ENCODE measurements around the gene TPST1.
"Not testable (repeated sequence)": the region's sequence is repeated elsewhere in the genome, so short reads cannot be mapped to it uniquely, and the experiment has no call there.

Gene TPST1

DNA sequence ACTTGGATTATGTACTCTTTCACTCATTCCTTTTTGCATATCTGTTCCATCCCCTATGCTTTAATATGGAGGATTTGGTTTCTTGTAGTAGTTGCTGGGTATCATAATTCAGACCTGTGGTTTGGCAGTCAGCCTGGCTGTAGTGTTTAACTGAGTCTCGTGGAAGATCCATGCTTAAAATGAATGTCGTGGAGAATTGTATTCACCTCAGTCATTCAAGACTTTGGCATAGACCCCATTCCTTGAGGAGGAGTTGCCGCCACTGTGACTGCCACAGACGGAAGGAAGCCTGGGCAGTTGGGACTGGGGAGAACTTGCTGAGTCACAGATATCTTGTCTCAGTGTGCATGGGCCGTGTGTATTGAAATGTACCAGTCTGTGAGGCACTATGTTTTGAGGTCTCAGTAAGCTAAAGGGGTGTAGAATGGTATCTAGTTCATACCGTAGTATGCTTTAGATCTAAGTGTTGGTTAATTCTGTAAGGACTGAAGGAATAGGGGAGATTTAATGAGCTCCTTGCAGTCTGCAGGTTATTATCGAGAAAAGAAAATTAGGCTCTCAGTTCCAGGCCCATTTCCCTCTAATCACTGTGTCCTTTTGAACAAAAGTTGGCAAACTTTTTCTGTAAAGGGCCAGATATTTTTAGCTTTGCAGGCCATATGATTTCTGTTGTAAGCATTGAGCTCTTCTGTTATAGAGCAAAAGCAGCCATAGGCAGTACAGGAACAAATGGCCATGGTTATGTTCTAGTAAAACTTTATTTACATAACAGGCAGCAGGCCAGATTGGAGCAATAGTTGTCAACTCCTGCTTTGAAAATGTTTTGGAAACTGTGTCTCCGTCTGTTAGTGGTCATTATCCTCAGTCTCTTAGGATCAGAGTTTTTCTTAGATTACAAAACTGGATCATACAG is 76.8 kb downstream of the TPST1 start:
- DNase-seq (ENCODE audit: low read depth, low spot score) = peak; percentile 58

DNA sequence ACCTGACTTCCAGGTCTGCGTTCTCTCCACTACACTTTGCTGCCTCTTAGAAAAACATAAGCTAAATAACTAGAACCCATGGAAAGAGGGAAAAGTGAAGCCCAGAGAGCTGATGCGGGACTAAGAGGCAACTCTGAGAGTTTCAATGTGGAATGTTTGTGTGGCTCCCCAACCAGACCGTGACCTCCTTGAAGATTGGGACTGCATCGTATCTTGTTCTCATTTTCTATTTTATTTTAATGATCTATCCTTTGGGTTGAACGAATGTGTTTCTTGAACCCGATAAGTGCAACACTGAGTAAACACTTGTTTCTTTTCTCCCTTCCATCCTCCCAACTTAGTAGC is 77.4 kb downstream of the TPST1 start:
- no peak for DNase-seq (ENCODE audit: low read depth, low spot score)

DNA sequence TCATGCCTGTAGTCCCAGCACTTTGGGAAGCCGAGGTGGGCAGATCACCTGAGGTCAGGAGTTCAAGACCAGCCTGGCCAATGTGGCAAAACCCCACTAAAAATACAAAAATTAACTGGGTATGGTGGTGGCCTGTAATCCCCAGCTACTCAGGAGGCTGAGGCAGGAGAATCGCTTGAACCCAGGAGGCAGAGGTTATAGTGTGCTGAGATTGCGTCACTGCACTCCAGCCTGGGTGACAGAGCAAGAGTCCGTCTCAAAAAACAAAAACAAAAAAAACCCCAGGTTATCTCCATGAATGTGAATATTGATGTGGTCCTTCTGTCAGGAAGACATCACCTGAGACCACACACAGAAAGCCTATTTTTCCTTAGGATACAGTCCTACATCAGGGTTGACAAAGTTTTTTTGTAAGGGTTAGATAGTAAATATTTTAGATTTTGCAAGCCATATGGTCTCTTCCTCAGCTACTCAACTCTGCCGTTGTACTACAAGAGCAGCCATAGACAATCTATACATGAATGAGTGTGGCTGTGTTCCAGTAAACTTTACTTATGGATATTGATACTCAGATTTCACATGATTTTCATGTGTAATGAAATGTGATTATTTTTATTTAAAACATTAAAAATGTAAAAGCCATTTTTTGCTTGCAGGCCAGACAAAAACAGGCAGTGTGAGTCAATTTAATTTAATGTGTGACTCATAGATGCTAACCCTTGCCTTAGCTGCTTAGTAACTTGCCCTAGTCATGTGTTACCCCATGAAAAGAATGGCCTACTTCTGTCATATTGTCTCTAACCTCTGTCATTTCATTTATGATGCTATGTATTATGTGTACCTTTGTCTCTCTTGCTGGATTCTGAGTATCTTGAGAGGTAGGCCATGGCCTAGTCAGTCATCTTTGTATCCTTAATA is 78.1 kb downstream of the TPST1 start:
- DNase-seq (ENCODE audit: low read depth, low spot score) = peak; percentile 15

DNA sequence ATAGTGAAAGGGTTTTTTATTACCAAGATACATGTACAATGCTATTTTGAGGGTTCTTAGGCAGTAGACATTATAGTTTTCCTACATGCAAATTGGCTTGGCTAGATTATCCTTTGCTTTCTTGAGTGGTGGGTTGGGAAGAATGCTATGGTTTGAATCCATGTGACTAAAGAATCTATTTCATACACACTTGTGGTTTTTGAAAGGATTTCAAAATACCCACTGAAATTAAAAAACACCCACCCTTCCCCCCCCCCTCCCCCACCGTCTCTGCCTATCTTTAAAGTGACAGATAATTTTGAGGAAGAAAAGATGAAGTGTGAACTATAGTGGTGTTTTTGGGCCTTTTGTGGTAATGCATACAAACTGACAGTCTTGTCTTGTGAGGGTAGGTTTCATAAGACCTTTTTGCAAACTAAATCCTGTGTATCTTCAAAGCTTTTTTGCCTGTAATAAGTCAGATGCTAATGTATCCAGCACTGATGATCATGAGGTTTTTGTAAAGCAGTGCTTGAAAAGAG is 90.9 kb downstream of the TPST1 start:
- no peak for DNase-seq (ENCODE audit: low read depth, low spot score)

DNA sequence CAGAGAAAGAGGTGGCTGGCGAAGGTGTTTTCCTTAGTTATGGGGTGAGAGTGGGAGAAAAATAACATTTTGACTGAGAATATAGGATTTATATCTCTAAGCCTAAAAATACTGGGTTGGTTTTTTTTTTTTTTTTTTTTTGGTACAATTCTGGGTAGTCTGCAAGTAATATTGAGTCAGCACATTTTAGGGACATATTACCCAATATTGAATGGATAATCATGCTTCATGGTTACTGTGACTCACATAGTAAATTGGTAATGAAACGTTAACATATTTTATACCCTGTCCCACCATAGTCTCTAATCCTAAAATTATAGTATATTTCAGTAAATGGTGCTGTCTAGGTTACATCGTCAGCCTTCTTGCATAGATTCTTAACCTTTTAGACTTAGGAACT is 91.4 kb downstream of the TPST1 start:
- DNase-seq (ENCODE audit: low read depth, low spot score) = no peak

DNA sequence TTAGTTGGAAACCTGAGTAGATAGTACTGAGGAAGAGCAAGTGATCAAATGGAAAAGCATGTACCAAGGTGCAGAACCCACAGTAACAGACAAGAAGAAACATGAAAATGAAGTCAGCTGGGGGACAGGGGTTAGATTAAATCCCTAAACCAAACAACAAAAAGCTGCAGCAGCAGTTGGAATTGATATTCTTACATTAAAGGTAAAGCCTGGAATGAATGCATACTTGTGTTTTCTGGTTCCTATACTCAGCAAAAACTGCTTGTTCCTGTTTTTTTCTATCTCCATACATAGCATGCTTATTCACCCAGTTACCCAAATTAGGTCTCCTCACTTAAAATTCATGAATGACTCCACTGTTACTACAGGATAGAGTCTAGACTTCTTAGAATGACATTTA is 92.4 kb downstream of the TPST1 start:
- no peak for DNase-seq (ENCODE audit: low read depth, low spot score)

DNA sequence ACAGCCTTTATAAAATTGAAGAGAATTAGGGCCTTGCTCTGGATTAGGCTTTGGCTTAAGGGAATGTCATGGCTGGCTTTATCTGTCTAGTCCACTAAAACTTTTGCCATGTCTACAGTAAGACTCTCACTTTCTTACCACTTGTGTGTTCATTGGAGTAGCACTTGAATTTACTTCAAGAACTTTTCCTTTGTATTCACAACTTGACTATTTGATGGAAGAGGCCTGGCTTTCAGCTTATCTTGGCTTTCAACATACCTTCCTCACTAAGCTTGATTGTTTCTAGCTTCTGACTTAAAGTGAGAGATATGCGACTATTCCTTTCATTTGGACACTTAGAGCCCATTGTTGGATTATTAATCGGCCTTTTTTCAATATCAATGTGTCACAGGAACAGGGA is 96.1 kb downstream of the TPST1 start:
- no peak for DNase-seq (ENCODE audit: low read depth, low spot score)

DNA sequence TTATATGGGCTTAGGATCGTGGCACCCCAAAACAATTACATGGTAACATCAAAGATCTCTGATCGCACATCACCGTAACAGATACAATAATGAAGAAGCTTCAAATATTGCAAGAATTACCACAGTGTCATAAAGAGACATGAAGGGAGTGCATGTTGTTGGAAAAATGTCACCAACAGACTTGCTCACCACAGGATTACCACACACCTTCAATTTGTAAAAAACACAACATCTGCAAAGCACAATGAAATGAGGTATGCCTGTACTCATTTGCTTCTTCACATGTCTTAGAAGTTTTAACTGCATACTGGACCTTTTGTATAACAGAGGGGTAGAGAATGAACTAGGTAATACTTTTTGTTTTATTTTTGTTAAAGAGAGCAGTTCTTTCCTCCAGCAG is 96.6 kb downstream of the TPST1 start:
- no peak for DNase-seq (ENCODE audit: low read depth, low spot score)

DNA sequence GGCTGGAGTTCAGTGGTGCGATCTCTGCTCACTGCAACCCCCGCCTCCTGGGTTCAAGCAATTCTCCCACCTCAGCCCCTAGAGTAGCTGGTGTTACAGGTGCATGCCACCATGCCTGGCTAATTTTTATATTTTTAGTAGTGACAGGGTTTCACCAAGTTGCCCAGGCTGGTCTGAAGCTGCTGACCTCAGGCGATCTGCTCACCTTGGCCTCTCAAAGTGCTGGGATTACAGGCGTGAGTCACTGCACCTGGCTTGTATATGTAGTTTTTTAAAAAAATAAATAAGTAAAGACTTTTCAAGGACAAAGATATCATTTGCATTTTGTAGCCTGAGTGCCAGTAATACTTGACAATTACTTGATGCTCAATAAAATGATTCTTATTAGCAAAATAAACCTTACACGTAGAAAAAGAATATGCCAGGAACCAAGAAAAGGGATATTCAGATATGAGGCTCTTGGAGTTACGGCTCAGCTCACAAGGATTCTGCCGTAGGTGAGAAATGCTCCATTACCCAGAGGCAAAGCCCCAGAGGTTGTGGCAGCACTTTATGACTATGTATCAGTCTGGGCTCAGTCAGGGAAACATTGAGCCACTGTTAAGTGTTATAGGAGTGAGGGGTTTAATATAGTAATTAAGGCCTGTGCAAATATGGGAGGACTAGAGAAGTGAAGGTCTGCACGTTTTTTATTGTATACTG is 98.5 kb downstream of the TPST1 start:
- DNase-seq (ENCODE audit: low read depth, low spot score) = no peak

DNA sequence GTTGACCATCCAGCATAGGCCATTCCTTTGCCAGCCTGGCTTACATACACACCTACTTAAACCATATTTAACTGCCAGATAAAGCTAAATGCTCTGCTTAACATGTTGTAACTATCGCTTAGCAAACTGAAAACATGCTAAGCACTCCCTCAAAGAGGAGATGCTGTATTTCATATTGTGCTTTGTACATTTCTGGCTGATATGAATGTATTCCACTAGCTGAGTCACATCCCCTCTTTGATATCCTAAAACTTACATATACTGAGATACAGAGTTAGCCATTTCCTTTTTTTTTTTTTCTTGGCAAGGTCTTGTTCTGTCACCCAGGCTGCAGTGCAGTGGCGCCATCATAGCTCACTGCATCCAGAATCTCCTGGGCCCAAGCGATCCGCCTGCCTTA is 99.4 kb downstream of the TPST1 start:
- no peak for DNase-seq (ENCODE audit: low read depth, low spot score)

DNA sequence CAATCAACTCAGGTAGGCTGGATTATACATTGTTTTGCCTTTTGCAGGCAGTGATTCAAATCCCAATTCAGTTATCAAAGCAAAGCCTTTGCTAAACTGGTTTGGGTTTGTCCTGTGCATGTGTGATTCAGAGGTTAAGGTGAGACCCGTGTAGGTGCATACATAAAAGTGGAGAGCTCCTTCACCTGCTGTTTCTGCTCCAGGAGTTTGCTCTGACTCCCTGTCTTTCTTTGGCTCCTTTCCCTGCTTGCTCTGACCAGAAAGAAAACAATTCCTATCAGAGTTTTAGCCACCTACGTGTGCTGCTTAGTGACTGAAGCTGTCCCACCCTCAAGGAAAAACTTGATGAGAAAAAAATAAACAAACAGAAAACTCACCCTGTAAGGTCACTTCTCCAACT is 101.1 kb downstream of the TPST1 start:
- DNase-seq (ENCODE audit: low read depth, low spot score) = no peak

DNA sequence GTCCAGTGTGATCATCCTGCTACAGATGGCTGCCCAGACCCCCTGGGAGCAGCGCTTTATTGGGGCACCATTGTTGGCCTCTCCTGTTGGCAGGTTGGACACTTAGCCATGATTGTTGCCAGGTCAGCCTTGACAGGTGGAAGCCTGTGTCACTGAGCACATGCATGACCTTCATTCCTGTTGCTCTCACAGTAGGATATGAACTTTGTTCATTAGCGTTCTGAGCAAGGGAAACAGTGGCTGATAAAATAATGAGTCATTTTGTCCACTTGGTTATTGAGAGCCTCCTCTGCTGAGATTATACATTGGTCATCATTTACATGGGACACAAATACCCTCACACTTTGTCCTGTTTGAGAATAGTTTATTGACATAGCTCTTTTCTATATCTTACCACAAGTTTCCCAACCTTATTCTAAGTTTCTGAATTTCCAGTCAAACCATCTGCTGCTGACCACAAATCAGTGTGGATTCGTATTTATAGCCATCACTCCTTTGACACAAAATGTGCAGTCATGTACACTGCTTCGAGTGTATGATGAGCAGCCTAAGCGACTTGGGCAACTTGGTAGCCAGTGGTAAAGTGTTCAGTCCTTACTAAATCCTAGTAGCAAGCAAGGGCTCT is 102.6 kb downstream of the TPST1 start:
- no peak for DNase-seq (ENCODE audit: low read depth, low spot score)

DNA sequence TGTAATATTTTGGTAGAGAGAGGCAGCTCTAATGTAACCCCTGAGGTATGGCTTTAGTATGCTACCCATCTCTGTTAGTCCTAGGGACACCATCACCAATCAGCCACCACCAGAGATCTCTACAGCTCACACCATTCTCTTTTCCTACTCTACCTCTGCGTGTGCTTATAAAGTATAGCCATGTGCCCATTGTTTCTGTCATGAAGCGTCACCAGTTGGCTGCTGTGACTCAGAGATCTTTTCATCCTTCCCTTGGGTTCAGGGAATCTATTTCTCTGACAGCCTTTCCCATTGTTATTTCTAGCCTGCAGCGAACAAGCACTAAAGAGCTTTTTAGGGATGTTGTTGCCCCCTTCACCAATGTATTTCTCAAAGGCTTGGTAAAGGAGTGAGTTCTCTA is 103.3 kb downstream of the TPST1 start:
- no peak for DNase-seq (ENCODE audit: low read depth, low spot score)

DNA sequence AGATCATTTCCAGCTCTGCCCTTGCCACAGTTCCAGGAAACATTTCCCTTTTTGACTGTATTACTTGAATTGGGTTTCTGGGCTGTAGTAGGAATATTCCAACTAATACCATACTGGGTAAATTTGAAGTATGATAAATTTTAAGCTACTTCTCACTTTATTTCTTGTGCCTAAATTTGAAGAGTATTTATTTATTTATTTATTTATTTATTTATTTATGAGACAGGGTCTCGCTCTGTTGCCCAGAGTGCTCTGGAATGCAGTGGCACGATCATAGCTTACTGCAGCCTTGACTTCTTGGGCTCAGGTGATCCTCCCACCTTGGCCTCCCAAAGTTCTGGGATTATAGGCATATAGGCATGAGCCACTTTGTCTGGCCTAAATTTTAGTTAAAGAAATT is 105.5 kb downstream of the TPST1 start:
- DNase-seq (ENCODE audit: low read depth, low spot score) = no peak

DNA sequence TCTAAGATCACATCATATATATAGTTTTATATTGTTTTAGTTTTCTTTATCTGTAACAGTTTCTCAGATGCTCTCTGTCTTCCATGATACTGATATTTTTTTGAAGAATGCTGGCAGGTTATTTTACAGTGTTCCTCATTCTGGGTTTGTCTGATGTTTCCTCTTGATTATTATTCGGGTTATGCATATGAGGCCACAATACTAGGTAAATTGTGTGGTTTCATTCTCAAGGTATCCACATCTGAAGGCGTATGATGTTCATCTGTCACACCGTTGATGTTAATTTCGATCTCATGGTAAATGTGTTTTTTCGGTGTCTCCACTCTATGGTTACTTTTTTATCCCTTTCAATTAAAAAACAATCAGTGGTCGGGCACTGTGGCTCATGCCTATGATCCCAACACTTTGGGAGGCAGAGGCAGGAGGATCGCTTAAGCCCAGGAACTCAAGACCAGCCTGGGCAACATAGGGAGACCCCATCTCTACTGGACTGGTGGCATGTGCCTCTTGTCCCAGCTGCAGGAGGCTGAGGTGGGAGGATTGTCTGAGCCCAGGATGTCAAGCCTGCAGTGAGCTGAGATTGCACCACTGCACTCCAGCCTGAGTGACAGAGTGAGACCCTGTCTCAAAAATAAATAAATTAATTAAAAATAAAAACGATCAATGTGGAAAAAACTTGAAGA is 108.9 kb downstream of the TPST1 start:
- no peak for DNase-seq (ENCODE audit: low read depth, low spot score)

DNA sequence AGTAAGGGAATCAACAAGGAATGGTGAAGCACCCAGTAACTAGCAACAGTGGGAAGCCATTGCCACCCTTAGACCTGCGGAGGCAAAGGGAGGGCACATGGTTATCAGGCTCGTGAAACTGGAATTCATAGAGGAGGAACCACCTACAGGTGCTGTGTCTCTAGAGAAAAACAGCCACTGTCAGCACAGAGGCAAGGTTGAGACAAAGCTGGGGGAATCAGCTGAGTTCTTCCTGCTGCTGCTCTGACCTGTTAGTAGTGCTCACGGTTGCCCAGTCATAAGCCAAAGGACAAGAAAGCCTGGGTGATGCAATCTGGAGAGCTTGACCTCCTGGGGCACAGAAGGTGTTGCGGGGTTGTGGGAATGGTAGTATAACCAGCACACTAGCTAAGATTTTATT is 110.1 kb downstream of the TPST1 start:
- no peak for DNase-seq (ENCODE audit: low read depth, low spot score)

DNA sequence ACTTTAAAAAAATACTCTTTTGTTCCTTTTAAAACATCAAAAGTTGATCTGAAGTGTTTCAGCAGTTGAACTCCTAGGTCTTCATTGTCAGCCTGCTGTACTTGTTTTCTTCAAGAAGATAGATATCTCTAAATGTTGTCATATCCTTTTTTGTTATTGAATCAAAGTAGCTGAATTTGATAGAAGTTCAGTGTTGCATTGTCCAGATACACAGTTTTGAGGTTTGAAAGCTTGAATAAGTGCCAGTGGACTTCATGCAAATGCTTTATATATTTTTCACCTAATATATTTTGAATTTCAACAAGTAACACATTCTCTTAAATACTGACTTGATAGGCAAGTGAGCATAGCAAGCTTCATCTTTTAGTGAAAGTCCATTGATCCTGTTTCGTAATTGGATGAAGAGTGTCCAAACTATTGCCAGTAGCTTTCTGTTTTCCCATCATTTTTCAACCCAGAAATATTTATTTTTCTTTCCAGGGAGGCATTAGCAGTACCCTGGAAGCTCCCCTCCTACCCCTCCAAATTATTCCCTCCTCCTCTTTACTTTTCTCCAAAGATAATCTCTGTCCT is 114.4 kb downstream of the TPST1 start:
- no peak for DNase-seq (ENCODE audit: low read depth, low spot score)

DNA sequence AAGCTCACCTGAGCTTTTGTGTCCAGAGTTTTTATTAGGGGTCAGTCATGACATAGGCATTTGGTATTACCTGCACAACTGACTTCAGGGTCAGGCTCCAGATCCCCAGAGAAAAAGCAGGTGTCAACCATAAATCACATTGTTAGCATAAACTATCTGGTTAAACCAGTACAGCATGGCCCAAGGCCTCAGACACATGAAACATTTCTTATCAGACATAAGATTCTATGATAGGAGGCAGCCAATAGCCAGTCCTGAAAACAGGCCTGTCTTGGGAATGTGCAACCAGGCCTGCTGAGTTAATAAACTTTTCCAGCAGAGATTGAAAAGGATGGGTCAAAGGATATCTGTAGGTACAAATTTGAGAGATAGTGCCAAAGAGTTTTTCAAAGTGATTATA is 116.1 kb downstream of the TPST1 start:
- DNase-seq (ENCODE audit: low read depth, low spot score) = no peak

DNA sequence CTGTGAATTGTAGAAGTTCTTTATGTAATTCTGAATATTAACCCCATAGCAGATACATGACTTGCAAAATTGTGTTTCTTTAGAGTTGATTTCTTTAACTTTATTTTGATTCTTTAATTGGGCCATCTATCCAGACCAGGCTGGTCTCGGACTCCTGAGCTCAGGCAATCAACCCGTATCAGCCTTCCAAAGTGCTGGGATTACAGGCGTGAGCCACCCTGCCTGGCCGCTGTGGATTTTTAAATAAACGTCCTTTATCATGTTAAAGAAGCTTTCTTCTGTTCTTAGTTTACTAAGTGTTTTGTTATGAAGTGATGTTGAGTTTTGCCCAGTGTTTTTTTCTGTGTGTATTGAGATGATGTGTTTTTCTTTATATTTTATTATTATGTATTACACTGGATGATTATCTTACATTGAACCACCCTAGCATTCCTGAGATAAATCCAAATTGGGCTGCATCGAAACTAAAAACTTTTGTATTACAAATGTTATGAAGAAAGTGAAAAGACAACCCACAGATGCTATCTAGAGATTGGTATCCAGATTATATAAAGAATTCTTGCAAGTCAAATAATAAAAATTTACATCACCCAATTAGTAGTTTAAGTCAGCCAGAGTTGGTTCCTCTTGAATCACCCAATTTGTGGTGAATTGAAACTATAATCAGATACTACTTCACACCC is 118.1 kb downstream of the TPST1 start:
- DNase-seq (ENCODE audit: low read depth, low spot score) = no peak

DNA sequence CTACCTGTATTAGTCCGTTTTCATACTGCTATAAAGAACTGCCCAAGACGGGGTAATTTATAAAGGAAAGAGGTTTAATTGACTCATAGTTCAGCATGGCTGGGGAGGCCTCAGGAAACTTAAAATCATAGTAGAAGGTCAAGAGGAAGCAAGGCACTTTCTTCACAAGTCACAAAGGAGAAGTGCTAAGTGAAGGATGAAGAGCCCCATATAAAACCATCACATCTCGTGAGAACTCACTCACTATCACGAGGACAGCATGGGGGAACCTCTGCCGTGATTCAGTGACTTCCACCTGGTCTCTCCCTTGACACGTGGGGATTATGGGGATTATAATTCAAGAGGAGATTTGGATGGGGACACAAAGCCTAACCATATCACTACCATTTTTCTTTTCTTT is 119.9 kb downstream of the TPST1 start:
- DNase-seq (ENCODE audit: low read depth, low spot score) = not testable (repeated sequence)

Data from smooth muscle cell of the brain vasculature (primary cell).